ENCODE results near the gene FTL.

DNA sequence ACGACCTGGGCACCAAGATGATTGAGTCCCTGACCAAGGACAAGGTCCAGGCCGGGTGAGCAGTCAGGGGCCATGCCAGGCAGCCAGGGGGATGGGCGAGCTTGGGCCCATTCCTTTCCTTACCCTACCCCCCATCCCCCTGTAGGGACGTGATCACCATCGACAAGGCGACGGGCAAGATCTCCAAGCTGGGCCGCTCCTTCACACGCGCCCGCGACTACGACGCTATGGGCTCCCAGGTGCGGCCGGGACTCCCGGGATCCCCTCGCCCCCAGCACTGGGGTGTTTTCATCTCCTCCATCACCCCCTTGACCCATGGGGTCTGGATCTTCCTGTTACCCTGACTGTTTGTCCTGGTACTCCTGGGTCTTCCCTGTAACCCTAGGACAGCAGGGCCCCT lies 44.7 kb downstream of the FTL start:
- TF ChIP-seq, protein P1, sequence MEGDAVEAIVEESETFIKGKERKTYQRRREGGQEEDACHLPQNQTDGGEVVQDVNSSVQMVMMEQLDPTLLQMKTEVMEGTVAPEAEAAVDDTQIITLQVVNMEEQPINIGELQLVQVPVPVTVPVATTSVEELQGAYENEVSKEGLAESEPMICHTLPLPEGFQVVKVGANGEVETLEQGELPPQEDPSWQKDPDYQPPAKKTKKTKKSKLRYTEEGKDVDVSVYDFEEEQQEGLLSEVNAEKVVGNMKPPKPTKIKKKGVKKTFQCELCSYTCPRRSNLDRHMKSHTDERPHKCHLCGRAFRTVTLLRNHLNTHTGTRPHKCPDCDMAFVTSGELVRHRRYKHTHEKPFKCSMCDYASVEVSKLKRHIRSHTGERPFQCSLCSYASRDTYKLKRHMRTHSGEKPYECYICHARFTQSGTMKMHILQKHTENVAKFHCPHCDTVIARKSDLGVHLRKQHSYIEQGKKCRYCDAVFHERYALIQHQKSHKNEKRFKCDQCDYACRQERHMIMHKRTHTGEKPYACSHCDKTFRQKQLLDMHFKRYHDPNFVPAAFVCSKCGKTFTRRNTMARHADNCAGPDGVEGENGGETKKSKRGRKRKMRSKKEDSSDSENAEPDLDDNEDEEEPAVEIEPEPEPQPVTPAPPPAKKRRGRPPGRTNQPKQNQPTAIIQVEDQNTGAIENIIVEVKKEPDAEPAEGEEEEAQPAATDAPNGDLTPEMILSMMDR (IDR thresholded peaks at IDR 0.05): no peak
- TF ChIP-seq POLR2A (IDR thresholded peaks at IDR 0.05) (no peak), POLR2AphosphoS5 (IDR thresholded peaks at IDR 0.05) (no peak), EP300 (IDR thresholded peaks at IDR 0.05) (no peak)
